Stomach (tissue), 4 donors: ENCODE data around the gene PLCD4.
A peak's percentile ranks its signal among the peaks of the same experiment; 100 is the strongest.

ENCODE experiments used
- CTCF ChIP-seq, 7 experiments: fragments of 450-650 bp in 4 of 7; fragments of 200-600 bp in 3 of 7; sonication (generic) in 3 of 7; IDR thresholded peaks; one replicate each; pipeline ENCODE4 v1.5.1; 2016 to 2019; ENCODE audit warnings: antibody characterized with exemption in 7 of 7, control low read depth in 2 of 7, mild to moderate bottlenecking in 1 of 7
- POLR2A ChIP-seq, 4 donors: fragments of 450-650 bp; IDR thresholded peaks; one replicate each; pipeline ENCODE4 v1.6.1; 2016; ENCODE audit warnings: antibody characterized with exemption in 4 of 4, control low read depth in 2 of 4, mild to moderate bottlenecking in 1 of 4, moderate library complexity in 1 of 4
- POLR2AphosphoS5 ChIP-seq, 3 donors: sonication (generic); formaldehyde crosslinking; IDR thresholded peaks; one replicate each; pipeline ENCODE4 v1.6.1; 2016; ENCODE audit warnings: antibody characterized with exemption in 3 of 3

GRCh38 chr2:218570850-218571249 is 36.8 kb upstream of the PLCD4 start:
- TF ChIP-seq CTCF (IDR thresholded peaks at IDR 0.05) (no peak), POLR2A (IDR thresholded peaks at IDR 0.05) (no peak), POLR2AphosphoS5 (IDR thresholded peaks at IDR 0.05) (peak in 1 of 3 donors; percentile 60)
